NB4 (cell line): Measurements from ENCODE around the gene SCAF4.
"Not testable (repeated sequence)": the region's sequence is repeated elsewhere in the genome, so short reads cannot be mapped to it uniquely, and the experiment has no call there.

ENCODE experiments used
- CTCF ChIP-seq: IDR thresholded peaks from one replicate; pipeline ENCODE4 v1.5.1; 2012; ENCODE audit warnings: low read depth, low read length
- MYC ChIP-seq: IDR thresholded peaks from 2 replicates; pipeline ENCODE4 v1.6.1; 2011; ENCODE audit warnings: low read depth, low read length
- POLR2A ChIP-seq: IDR thresholded peaks from 2 replicates; pipeline ENCODE4 v1.6.1; 2011; ENCODE audit warnings: mild to moderate bottlenecking; ENCODE audit not compliant: insufficient read length; ENCODE audit errors: extremely low read depth
- TF ChIP-seq, protein P1 (sequence below): IDR thresholded peaks from 2 replicates; pipeline ENCODE4 v1.6.1; 2011; ENCODE audit warnings: low read depth, low read length

DNA sequence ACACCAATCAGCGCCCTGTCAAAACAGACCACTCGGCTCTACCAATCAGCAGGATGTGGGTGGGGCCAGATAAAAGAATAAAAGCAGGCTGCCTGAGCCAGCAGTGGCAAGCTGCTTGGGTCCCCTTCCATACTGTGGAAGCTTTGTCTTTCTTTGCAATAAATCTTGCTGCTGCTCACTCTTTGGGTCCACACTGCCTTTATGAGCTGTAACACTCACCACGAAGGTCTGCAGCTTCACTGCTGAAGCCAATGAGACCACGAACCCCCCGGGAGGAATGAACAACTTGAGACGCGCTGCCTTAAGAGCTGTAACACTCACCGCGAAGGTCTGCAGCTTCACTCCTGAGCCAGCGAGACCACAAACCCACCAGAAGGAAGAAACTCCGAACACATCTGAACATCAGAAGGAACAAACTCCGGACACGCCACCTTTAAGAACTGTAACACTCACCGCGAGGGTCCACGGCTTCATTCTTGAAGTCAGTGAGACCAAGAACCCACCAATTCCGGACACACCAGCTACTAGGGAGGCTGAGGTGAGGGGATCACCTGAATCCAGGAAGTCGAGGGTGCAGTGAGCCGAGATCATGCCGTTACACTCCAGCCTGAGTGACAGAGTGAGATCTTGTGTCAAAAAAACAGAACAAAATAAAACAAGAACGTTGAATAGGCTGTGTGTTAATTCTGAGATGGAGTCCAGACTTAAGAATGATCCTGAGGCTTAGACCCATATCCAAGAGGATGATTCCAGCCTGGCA lies 76.9 kb downstream of the SCAF4 start:
- not testable (repeated sequence) for TF ChIP-seq CTCF, POLR2A, MYC
- TF ChIP-seq, protein P1, sequence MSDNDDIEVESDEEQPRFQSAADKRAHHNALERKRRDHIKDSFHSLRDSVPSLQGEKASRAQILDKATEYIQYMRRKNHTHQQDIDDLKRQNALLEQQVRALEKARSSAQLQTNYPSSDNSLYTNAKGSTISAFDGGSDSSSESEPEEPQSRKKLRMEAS, result not testable (repeated sequence)
